MCF 10A (cell line): ENCODE measurements around the gene MCUR1. TPM values are rescaled to one million over a fixed set of nuclear protein-coding genes. Genes with fewer than 3 reads are reported as not detected.

Experiments
- BruUV-seq: library from RNA; stranded (reverse); fragments of 400-500 nt; replicated peaks from 2 replicates; lab custom pipeline; 2021; lab: Mats Ljungman, UMichigan
- CTCF ChIA-PET: fragments of 300-600 bp; sonication (Branson Sonifier 250); formaldehyde crosslinking; extraction: SDS; loops from one replicate; lab custom pipeline; 2021; ENCODE audit warnings: antibody characterized with exemption, inconsistent platforms; lab: Yijun Ruan, JAX
- POLR2A ChIA-PET: fragments of 300-600, 350-650 bp; sonication (Branson Sonifier 250); formaldehyde crosslinking; extraction: SDS; loops from one replicate; lab custom pipeline; 2020; ENCODE audit warnings: antibody characterized with exemption, inconsistent platforms; lab: Yijun Ruan, JAX
- DNase-seq: peaks from one replicate; pipeline ENCODE4 v3.0.0-alpha.2; 2018; ENCODE audit not compliant: unreplicated experiment
- H3K27ac Mint-ChIP-seq: one replicate; pipeline ENCODE4 v1.8.0; 2022; ENCODE audit warnings: mild to moderate bottlenecking, low read depth, mixed read lengths; ENCODE audit not compliant: unreplicated experiment
- H3K27me3 Mint-ChIP-seq: one replicate; pipeline ENCODE4 v1.8.0; 2022; ENCODE audit warnings: mixed read lengths; ENCODE audit not compliant: insufficient read depth, unreplicated experiment
- H3K36me3 Mint-ChIP-seq: one replicate; pipeline ENCODE4 v1.8.0; 2022; ENCODE audit warnings: mild to moderate bottlenecking, moderate library complexity, mixed read lengths; ENCODE audit not compliant: insufficient read depth, unreplicated experiment
- H3K4me1 Mint-ChIP-seq: one replicate; pipeline ENCODE4 v1.8.0; 2022; ENCODE audit warnings: mixed read lengths; ENCODE audit not compliant: insufficient read depth, unreplicated experiment
- H3K4me3 Mint-ChIP-seq: one replicate; pipeline ENCODE4 v1.8.0; 2022; ENCODE audit warnings: mild to moderate bottlenecking, moderate library complexity, mixed read lengths; ENCODE audit not compliant: unreplicated experiment
- H3K9me3 Mint-ChIP-seq: one replicate; pipeline ENCODE4 v1.8.0; 2022; ENCODE audit warnings: mixed read lengths; ENCODE audit not compliant: unreplicated experiment
- CTCF ChIP-seq: fragments of 200-600 bp; IDR thresholded peaks from one replicate; pipeline ENCODE4 v1.8.0; 2022; ENCODE audit warnings: antibody characterized with exemption, mild to moderate bottlenecking; ENCODE audit not compliant: unreplicated experiment
- intact Hi-C: fragments of 100-400 bp; cut with micrococcal nuclease; formaldehyde crosslinking; loops from 2 replicates; pipeline ENCODE4 v1.14.1; 2022
- total RNA-seq: library from RNA; stranded (reverse); gene quantifications from 2 replicates; pipeline ENCODE4 v1.2.3, GENCODE V29; 2022

Gene MCUR1
- total RNA-seq, 1 experiment from 2014 or later: 30.4 TPM

GRCh38 chr6:13846841-13847240 is 32.5 kb upstream of the MCUR1 start:
- no peaks in the 10 kb centered on the region for H3K4me1 Mint-ChIP-seq
- no peak for TF ChIP-seq CTCF
- H3K9me3 Mint-ChIP-seq: no peaks in the 10 kb centered on the region
- DNase-seq: no peak
- no TSS peak for BruUV-seq
- CTCF ChIA-PET: no interaction called here
- H3K4me3 Mint-ChIP-seq: no peak overlapping the region
- intact Hi-C loops: no loop called here
- H3K27me3 Mint-ChIP-seq: peaks cover 28% of the 10 kb centered on the region
- H3K36me3 Mint-ChIP-seq: no peaks in the 10 kb centered on the region
- POLR2A ChIA-PET: no interaction called here
- H3K27ac Mint-ChIP-seq: no peak overlapping the region

GRCh38 chr6:13841936-13842335 is 27.6 kb upstream of the MCUR1 start:
- no peaks in the 10 kb centered on the region for H3K4me1 Mint-ChIP-seq
- ChIA-PET CTCF (no interaction called here), POLR2A (interaction anchor here (1.0 kb wide), 1 partner anchor 12 kb away, joined by 7 read pairs; no protein-coding TSS in a partner anchor)
- peaks cover 4% of the 10 kb centered on the region for H3K27me3 Mint-ChIP-seq
- H3K9me3 Mint-ChIP-seq: no peaks in the 10 kb centered on the region
- H3K27ac Mint-ChIP-seq: no peak overlapping the region
- BruUV-seq: no TSS peak
- H3K36me3 Mint-ChIP-seq: no peaks in the 10 kb centered on the region
- no peak for TF ChIP-seq CTCF
- intact Hi-C loops: no loop called here
- DNase-seq: no peak
- H3K4me3 Mint-ChIP-seq: no peak overlapping the region

GRCh38 chr6:13838616-13839015 is 24.3 kb upstream of the MCUR1 start:
- POLR2A ChIA-PET: no interaction called here

GRCh38 chr6:13836170-13836569 is 21.8 kb upstream of the MCUR1 start:
- H3K9me3 Mint-ChIP-seq: no peaks in the 10 kb centered on the region
- no peak for DNase-seq
- peaks cover 14% of the 10 kb centered on the region for H3K27me3 Mint-ChIP-seq
- no TSS peak for BruUV-seq
- no peak overlapping the region for H3K4me3 Mint-ChIP-seq
- CTCF ChIA-PET: interaction anchor here (0.6 kb wide), 1 partner anchor 211 kb away, joined by 3 read pairs; no protein-coding TSS in a partner anchor
- H3K4me1 Mint-ChIP-seq: no peaks in the 10 kb centered on the region
- no peaks in the 10 kb centered on the region for H3K36me3 Mint-ChIP-seq
- intact Hi-C loops: no loop called here
- no peak for TF ChIP-seq CTCF
- no peak overlapping the region for H3K27ac Mint-ChIP-seq
- POLR2A ChIA-PET: no interaction called here

More at GRCh38 chr6:13838616-13839015, 24.3 kb upstream of the MCUR1 start:
- peaks cover 14% of the 10 kb centered on the region for H3K27me3 Mint-ChIP-seq
- BruUV-seq: no TSS peak
- H3K4me1 Mint-ChIP-seq: no peaks in the 10 kb centered on the region
- H3K9me3 Mint-ChIP-seq: no peaks in the 10 kb centered on the region
- no peak overlapping the region for H3K27ac Mint-ChIP-seq
- no peak for TF ChIP-seq CTCF
- DNase-seq: no peak
- no peak overlapping the region for H3K4me3 Mint-ChIP-seq
- intact Hi-C loops: no loop called here
- no peaks in the 10 kb centered on the region for H3K36me3 Mint-ChIP-seq
- CTCF ChIA-PET: no interaction called here
